HL-60/S4 treated with phorbol 12-myristate 13-acetate at 8.2 ng/mL for 4 days and 3 days (cell line): ENCODE results near the gene FGFR4.

Experiments
- in situ Hi-C: fragments of 300-500 bp; cut with MboI; formaldehyde crosslinking; loops from 2 replicates; pipeline ENCODE4 v1.15.0; 2022; ENCODE audit warnings: low sequenced_read_pairs

Gene FGFR4

GRCh38 chr5:177084175-177084574 lies 2.5 kb upstream of the FGFR4 start:
- in situ Hi-C loops, result no loop called here

- in situ Hi-C loops, result no loop called here
These were observed 596 bp upstream of the FGFR4 start for GRCh38 chr5:177085985-177086653.

GRCh38 chr5:177087398-177088005 lies 787 bp downstream of the FGFR4 start:
- in situ Hi-C loops, result no loop called here

- in situ Hi-C loops, result no loop called here
These were observed 2.4 kb downstream of the FGFR4 start for GRCh38 chr5:177089127-177089526.

- in situ Hi-C loops, result no loop called here
These were observed 3.3 kb downstream of the FGFR4 start for GRCh38 chr5:177089825-177090641.

GRCh38 chr5:177090813-177091212 lies 4.1 kb downstream of the FGFR4 start:
- in situ Hi-C loops, result no loop called here

- in situ Hi-C loops, result no loop called here
These were observed 4.5 kb downstream of the FGFR4 start for GRCh38 chr5:177091232-177091631.

GRCh38 chr5:177092178-177093081 lies 5.7 kb downstream of the FGFR4 start:
- in situ Hi-C loops, result no loop called here

- in situ Hi-C loops, result no loop called here
These were observed 6.5 kb downstream of the FGFR4 start for GRCh38 chr5:177093082-177093712.

GRCh38 chr5:177093803-177094202 lies 7.1 kb downstream of the FGFR4 start:
- in situ Hi-C loops, result no loop called here

GRCh38 chr5:177094224-177095087 lies 7.7 kb downstream of the FGFR4 start:
- in situ Hi-C loops, result no loop called here

GRCh38 chr5:177095088-177095669 lies 8.5 kb downstream of the FGFR4 start:
- in situ Hi-C loops, result no loop called here

- in situ Hi-C loops, result no loop called here
These were observed 9.7 kb downstream of the FGFR4 start for GRCh38 chr5:177096162-177097015.

GRCh38 chr5:177097016-177097985 lies 10.6 kb downstream of the FGFR4 start:
- in situ Hi-C loops, result no loop called here

GRCh38 chr5:177098120-177098469 lies 11.4 kb downstream of the FGFR4 start:
- in situ Hi-C loops, result no loop called here

- in situ Hi-C loops, result no loop called here
These were observed 11.9 kb downstream of the FGFR4 start for GRCh38 chr5:177098470-177099141.
